Measurements from ENCODE around the gene FAM171A2. TPM values are rescaled to one million over a fixed set of nuclear protein-coding genes. Genes with fewer than 3 reads are reported as not detected.

FAM171A2 gene
- total RNA-seq, 3 donors from 2014 or later: 0.12 to 1.3 (median 0.31) TPM

DNA sequence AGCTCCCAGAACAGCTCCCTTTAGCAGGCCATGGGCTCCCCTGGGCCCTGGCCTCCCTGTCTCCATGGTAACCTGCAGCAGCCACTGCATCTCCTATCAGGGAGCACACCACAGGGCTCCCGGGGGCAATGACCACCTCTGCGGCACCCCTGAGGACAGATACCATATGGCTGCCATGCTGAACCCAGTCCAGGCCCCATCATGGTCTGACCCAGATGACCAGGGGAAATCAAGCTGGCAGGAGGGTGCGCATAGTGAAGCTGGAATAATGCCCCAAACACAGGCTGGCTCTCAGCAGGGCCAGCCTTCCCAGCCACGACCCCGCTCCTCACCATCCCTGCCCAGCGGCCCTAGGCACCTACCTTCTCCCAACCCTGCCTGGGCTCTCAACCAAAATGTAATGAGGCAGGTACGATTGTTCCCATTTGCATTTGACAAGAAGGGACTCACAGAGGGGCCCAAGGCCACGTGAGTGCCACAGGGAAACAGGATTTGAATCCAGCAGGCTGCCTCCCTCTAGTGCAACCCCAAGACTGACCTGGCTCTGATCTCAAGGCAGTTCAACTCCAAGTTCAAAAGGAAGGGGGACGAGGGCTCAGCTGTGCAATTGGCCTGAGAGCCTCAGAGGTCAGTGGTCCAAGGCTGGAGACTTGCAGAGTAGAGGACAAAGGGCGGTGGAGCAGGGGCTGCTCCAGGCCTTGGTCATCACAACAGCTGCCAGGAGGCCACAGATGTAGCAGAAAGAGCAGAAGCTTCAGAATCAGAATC, 52.9 kb downstream of the FAM171A2 start:
- Histone ChIP-seq H3K4me1 (ENCODE audit: low read depth) (peaks cover 11% of the 10 kb centered on the region), H3K4me3 (no peak overlapping the region), H3K36me3 (ENCODE audit: low read depth) (no peaks in the 10 kb centered on the region), H3K9me3 (no peaks in the 10 kb centered on the region)
- intact Hi-C loops (cut with DNase I, micrococcal nuclease): no loop called here
- DNase-seq: no peak
- no peak for ATAC-seq
- TF ChIP-seq, protein P1, sequence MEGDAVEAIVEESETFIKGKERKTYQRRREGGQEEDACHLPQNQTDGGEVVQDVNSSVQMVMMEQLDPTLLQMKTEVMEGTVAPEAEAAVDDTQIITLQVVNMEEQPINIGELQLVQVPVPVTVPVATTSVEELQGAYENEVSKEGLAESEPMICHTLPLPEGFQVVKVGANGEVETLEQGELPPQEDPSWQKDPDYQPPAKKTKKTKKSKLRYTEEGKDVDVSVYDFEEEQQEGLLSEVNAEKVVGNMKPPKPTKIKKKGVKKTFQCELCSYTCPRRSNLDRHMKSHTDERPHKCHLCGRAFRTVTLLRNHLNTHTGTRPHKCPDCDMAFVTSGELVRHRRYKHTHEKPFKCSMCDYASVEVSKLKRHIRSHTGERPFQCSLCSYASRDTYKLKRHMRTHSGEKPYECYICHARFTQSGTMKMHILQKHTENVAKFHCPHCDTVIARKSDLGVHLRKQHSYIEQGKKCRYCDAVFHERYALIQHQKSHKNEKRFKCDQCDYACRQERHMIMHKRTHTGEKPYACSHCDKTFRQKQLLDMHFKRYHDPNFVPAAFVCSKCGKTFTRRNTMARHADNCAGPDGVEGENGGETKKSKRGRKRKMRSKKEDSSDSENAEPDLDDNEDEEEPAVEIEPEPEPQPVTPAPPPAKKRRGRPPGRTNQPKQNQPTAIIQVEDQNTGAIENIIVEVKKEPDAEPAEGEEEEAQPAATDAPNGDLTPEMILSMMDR (IDR thresholded peaks at IDR 0.05): no peak

DNA sequence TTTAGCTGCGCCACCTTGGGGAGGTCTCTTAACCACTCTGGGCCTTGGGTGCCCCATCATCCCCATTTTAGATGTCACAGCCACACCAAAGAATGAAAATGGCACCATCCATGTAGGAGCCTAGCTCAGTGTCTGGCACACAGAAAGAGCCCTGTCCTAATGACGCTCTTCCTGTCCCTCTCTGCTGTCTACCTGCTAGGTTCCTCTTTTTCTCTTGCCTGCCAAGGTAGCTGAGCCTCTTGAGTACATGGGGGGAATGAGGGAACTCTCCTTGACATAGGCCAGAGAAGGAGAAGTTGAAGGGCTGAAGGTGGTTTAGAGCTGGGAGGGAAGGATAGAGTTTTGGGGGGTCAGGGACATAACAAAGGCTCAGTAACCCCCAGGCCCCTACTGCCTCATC, 53.5 kb downstream of the FAM171A2 start:
- H3K36me3 ChIP-seq (ENCODE audit: low read depth): no peaks in the 10 kb centered on the region
- no peak for ATAC-seq
- H3K9me3 ChIP-seq: no peaks in the 10 kb centered on the region
- TF ChIP-seq, protein P1 (IDR thresholded peaks at IDR 0.05): no peak
- peaks cover 11% of the 10 kb centered on the region for H3K4me1 ChIP-seq (ENCODE audit: low read depth)
- no peak overlapping the region for H3K4me3 ChIP-seq
- no peak for DNase-seq
- intact Hi-C loops (cut with DNase I, micrococcal nuclease): no loop called here

DNA sequence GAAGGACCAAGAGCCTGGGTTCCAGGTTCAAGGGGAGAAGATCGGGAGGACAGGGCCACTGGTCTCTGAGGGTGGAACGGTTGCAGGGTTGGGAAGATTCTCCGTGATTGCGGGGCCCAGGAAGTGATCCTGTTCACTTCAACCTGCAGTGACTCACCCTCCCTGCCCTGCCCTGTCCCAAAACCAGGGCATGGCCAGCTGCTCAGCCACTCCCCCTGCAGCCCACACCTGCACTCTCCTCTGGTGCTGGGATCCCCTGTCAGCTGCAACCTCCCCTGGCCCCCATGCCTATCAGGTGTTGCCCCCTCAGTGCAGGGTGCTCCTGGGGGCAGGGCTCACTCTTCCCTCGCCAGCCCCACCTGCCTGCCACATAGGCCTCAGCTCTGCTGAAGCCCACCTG, 54.2 kb downstream of the FAM171A2 start:
- no peaks in the 10 kb centered on the region for H3K9me3 ChIP-seq
- peaks cover 11% of the 10 kb centered on the region for H3K4me1 ChIP-seq (ENCODE audit: low read depth)
- peak; percentile 46 for ATAC-seq
- TF ChIP-seq, protein P1 (IDR thresholded peaks at IDR 0.05): no peak
- no peaks in the 10 kb centered on the region for H3K36me3 ChIP-seq (ENCODE audit: low read depth)
- no peak overlapping the region for H3K4me3 ChIP-seq
- DNase-seq: no peak
- intact Hi-C loops (cut with DNase I, micrococcal nuclease): no loop called here

- Histone ChIP-seq H3K9me3 (no peaks in the 10 kb centered on the region), H3K4me1 (ENCODE audit: low read depth) (peaks cover 11% of the 10 kb centered on the region), H3K4me3 (no peak overlapping the region), H3K36me3 (ENCODE audit: low read depth) (no peaks in the 10 kb centered on the region)
- DNase-seq (no peak), ATAC-seq (peak; percentile 17)
- TF ChIP-seq, protein P1 (IDR thresholded peaks at IDR 0.05): no peak
- intact Hi-C loops (cut with DNase I, micrococcal nuclease): no loop called here
These were observed 54.8 kb downstream of the FAM171A2 start for GRCh38 chr17:44308865-44309264.

- TF ChIP-seq, protein P1 (IDR thresholded peaks at IDR 0.05): no peak
- intact Hi-C loops (cut with DNase I, micrococcal nuclease): no loop called here
- ATAC-seq: peak; percentile 92
These were observed 55.3 kb downstream of the FAM171A2 start, which contains the start of gene RUNDC3A for GRCh38 chr17:44308320-44308818. Gene RUNDC3A, plus strand, starts transcription at chr17:44308601. Its CDS starts 232 bp downstream, at chr17:44308833.

More at GRCh38 chr17:44308320-44308818, 55.3 kb downstream of the FAM171A2 start, which contains the start of gene RUNDC3A:
- no peaks in the 10 kb centered on the region for H3K36me3 ChIP-seq (ENCODE audit: low read depth)
- H3K4me1 ChIP-seq (ENCODE audit: low read depth): peaks cover 11% of the 10 kb centered on the region
- no peaks in the 10 kb centered on the region for H3K9me3 ChIP-seq
- DNase-seq: peak; percentile 79 to 86 (median 84)
- H3K4me3 ChIP-seq: no peak within 1 kb of the TSS

Data from mucosa of descending colon (tissue), 3 donors.